SU-DHL-6 (cell line): Measurements from ENCODE around the gene GOLGB1.
"Not testable (repeated sequence)": the region's sequence is repeated elsewhere in the genome, so short reads cannot be mapped to it uniquely, and the experiment has no call there.

Source experiments
- H2AFZ ChIP-seq: fragments of 200-600 bp; sonication (generic); 2 replicates; pipeline ENCODE4 v1.6.1; 2014; ENCODE audit warnings: low read depth, mild to moderate bottlenecking, moderate library complexity, mixed read lengths, antibody characterized with exemption, low read length; ENCODE audit not compliant: severe bottlenecking
- H3F3A ChIP-seq: fragments of 200-600 bp; shearing (Covaris generic); 2 replicates; pipeline ENCODE4 v1.6.0; 2016; ENCODE audit warnings: antibody characterized with exemption, mild to moderate bottlenecking; ENCODE audit not compliant: insufficient read depth
- H3K27ac ChIP-seq: fragments of 200-600 bp; sonication (generic); 2 replicates; pipeline ENCODE4 v1.5.1; 2016; ENCODE audit warnings: low read depth, mild to moderate bottlenecking, low read length, moderate library complexity, mixed read lengths
- H3K27me3 ChIP-seq: fragments of 200-600 bp; sonication (generic), shearing (Covaris generic); 2 replicates; pipeline ENCODE4 v1.6.0; 2014; ENCODE audit warnings: mild to moderate bottlenecking, low read length
- H3K36me3 ChIP-seq: fragments of 200-600 bp; sonication (generic); 2 replicates; pipeline ENCODE4 v1.6.1; 2014; ENCODE audit warnings: mild to moderate bottlenecking, low read length, mixed read lengths
- H3K4me2 ChIP-seq: fragments of 300-600, 200-600 bp; shearing (Covaris generic), sonication (generic); 2 replicates; pipeline ENCODE4 v1.6.0; 2014; ENCODE audit warnings: low read length, low read depth, mild to moderate bottlenecking; ENCODE audit not compliant: poor library complexity, severe bottlenecking
- H3K4me3 ChIP-seq: fragments of 200-600 bp; sonication (generic); 2 replicates; pipeline ENCODE4 v1.5.1; 2014; ENCODE audit warnings: antibody characterized with exemption, low read length, mild to moderate bottlenecking, mixed read lengths; ENCODE audit not compliant: insufficient read depth, poor library complexity, severe bottlenecking
- H3K79me2 ChIP-seq: fragments of 200-600 bp; sonication (generic); 2 replicates; pipeline ENCODE4 v1.6.1; 2014; ENCODE audit warnings: mild to moderate bottlenecking, low read length, moderate library complexity; ENCODE audit not compliant: insufficient read depth
- H3K9ac ChIP-seq: fragments of 200-600 bp; sonication (generic); 2 replicates; pipeline ENCODE4 v1.7.0; 2014; ENCODE audit warnings: mild to moderate bottlenecking, low read length
- H3K9me2 ChIP-seq: fragments of 200-600 bp; sonication (generic); replicated peaks from 2 replicates; pipeline ENCODE4 v1.6.1; 2014; ENCODE audit warnings: low read length; ENCODE audit not compliant: insufficient read depth
- H3K9me3 ChIP-seq: fragments of 200-600 bp; sonication (generic); 2 replicates; pipeline ENCODE4 v1.6.1; 2014; ENCODE audit warnings: low read length, mixed read lengths; ENCODE audit not compliant: insufficient read depth
- H4K20me1 ChIP-seq: fragments of 200-600 bp; sonication (generic); 2 replicates; pipeline ENCODE4 v1.6.1; 2014; ENCODE audit warnings: low read depth, mild to moderate bottlenecking, antibody characterized with exemption, low read length, moderate library complexity, mixed read lengths
- CTCF ChIP-seq: fragments of 200-600 bp; sonication (generic); IDR thresholded peaks from one replicate; pipeline ENCODE4 v1.5.1; 2017; ENCODE audit warnings: antibody characterized with exemption, mild to moderate bottlenecking, low read length, moderate library complexity; ENCODE audit not compliant: insufficient read depth, poor library complexity, severe bottlenecking
- EZH2phosphoT487 ChIP-seq: fragments of 200-600 bp; sonication (generic), shearing (Covaris generic); conservative IDR thresholded peaks from 2 replicates; pipeline ENCODE4 v1.6.1; 2018; ENCODE audit warnings: mild to moderate bottlenecking, antibody characterized with exemption, low read length, moderate library complexity, mixed read lengths

Gene GOLGB1

DNA sequence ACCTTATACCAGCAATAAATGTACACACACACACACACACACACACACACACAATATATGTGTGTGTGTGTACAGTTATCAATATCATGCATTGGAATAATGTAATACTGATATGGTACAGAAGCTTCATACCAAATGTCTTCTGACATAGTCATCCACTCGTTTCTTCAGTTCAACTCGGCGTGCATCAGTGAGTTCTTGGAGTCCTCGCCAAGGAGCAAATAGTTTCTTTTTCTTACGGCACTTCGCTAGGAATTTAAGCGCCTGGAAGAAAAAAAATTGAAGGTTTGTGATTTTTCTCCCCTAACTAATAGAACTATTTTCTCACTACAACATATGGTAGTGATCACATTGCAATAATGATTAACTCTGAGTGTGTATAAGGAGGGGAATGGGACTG, 32.1 kb upstream of the GOLGB1 start:
- H2AFZ ChIP-seq, result no peak overlapping the region
- TF ChIP-seq EZH2phosphoT487 (no peak), CTCF (no peak)
- H3K36me3 ChIP-seq, result peaks cover 40% of the 10 kb centered on the region
- H3F3A ChIP-seq, result peaks cover 7% of the 10 kb centered on the region; the same call in 1 of the 2 replicates
- no peaks in the 10 kb centered on the region for H3K79me2 ChIP-seq
- no peak overlapping the region for H3K4me3 ChIP-seq
- no peaks in the 10 kb centered on the region for H3K27me3 ChIP-seq
- no peak overlapping the region for H3K9ac ChIP-seq
- H3K27ac ChIP-seq, result no peak overlapping the region
- no peak overlapping the region for H3K4me2 ChIP-seq
- H3K9me3 ChIP-seq, result no peaks in the 10 kb centered on the region
- no peaks in the 10 kb centered on the region for H3K9me2 ChIP-seq
- no peaks in the 10 kb centered on the region for H4K20me1 ChIP-seq

- not testable (repeated sequence) for H3F3A ChIP-seq, H3K27ac ChIP-seq, H3K9me3 ChIP-seq, H4K20me1 ChIP-seq, H2AFZ ChIP-seq, H3K4me2 ChIP-seq, H3K4me3 ChIP-seq, H3K9ac ChIP-seq, H3K9me2 ChIP-seq, H3K79me2 ChIP-seq, H3K27me3 ChIP-seq
- H3K36me3 ChIP-seq, result peaks cover 47% of the 10 kb centered on the region
These were observed 25.6 kb upstream of the GOLGB1 start for GRCh38 chr3:121775095-121775494.

DNA sequence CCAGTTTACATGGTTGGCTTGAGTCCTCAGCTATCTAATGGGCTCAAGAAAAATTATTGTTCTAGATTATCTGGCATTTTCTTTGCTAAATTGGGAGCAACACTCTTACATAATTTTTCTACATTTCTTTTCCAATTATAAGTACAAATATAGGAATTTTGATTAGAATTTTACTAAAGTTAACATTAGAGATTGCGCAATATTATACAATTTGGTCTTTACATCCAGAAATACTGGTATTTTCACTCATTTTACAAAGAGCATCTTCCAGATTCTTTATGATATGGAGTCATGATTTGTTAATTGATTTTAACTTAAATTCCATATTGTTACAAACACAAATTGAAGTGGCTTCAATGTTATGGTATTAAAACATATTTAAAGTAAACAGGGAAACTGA, 19.7 kb upstream of the GOLGB1 start:
- Histone ChIP-seq H3K36me3 (peaks cover 20% of the 10 kb centered on the region; the same call in 1 of the 2 replicates), H3K4me3 (no peak overlapping the region), H3K4me2 (no peak overlapping the region), H3K79me2 (no peaks in the 10 kb centered on the region), H3K27me3 (no peaks in the 10 kb centered on the region), H3K9me2 (no peaks in the 10 kb centered on the region), H3K9me3 (no peaks in the 10 kb centered on the region), H2AFZ (no peak overlapping the region), H3K9ac (no peak overlapping the region), H3F3A (peaks cover 5% of the 10 kb centered on the region; the same call in 1 of the 2 replicates), H3K27ac (no peak overlapping the region), H4K20me1 (no peaks in the 10 kb centered on the region)
- TF ChIP-seq CTCF (no peak), EZH2phosphoT487 (no peak)

DNA sequence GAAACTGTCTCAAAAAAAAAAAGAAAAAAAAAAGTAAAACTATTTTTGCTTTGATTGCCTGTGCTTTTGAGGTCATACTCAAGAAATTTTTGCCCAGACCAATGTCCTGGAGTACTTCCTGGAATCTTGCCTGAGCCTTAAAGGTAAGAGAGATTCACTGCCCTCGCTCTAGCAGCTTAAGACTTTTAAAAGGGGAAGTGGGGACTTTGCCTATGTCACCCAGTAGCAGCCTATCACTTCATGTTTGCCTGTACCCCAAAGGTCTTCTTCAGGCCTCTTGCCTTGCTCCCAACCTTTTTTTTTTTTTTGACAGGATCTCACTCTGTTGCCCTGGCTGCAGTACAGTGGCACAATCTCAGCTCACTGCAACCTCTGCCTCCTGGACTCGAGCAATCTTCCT, 18.9 kb upstream of the GOLGB1 start:
- Histone ChIP-seq H3K27me3 (no peaks in the 10 kb centered on the region), H3F3A (peaks cover 5% of the 10 kb centered on the region; the same call in 1 of the 2 replicates), H3K27ac (no peak overlapping the region), H3K4me2 (no peak overlapping the region), H3K9me2 (no peaks in the 10 kb centered on the region), H3K79me2 (no peaks in the 10 kb centered on the region), H3K9me3 (no peaks in the 10 kb centered on the region), H2AFZ (no peak overlapping the region), H4K20me1 (no peaks in the 10 kb centered on the region), H3K9ac (no peak overlapping the region), H3K4me3 (no peak overlapping the region), H3K36me3 (peaks cover 16% of the 10 kb centered on the region; the same call in 1 of the 2 replicates)
- TF ChIP-seq CTCF (no peak), EZH2phosphoT487 (no peak)
